Neural cell (in vitro differentiated cells): Measurements from ENCODE around the gene MUC5B.

ENCODE experiments used
- EP300 ChIP-seq: fragments of 450-650 bp; conservative IDR thresholded peaks from 2 replicates; pipeline ENCODE4 v1.6.1; 2014; ENCODE audit warnings: antibody characterized with exemption, mild to moderate bottlenecking, moderate library complexity; ENCODE audit not compliant: poor library complexity, severe bottlenecking
- EZH2 ChIP-seq: fragments of 200-600, 300-800 bp; shearing (Covaris generic), sonication (generic); IDR thresholded peaks from 2 replicates; pipeline ENCODE4 v1.6.1; 2014; ENCODE audit warnings: antibody characterized with exemption, low read length, borderline replicate concordance, mild to moderate bottlenecking; ENCODE audit not compliant: insufficient read depth, poor library complexity, severe bottlenecking
- MXI1 ChIP-seq: fragments of 450-650 bp; conservative IDR thresholded peaks from 2 replicates; pipeline ENCODE4 v1.6.1; 2014; ENCODE audit warnings: antibody characterized with exemption, mild to moderate bottlenecking; ENCODE audit not compliant: poor library complexity, severe bottlenecking
- POLR2AphosphoS5 ChIP-seq: IDR thresholded peaks from 2 replicates; pipeline ENCODE4 v1.6.1; 2012
- RAD21 ChIP-seq: fragments of 450-650 bp; conservative IDR thresholded peaks from 2 replicates; pipeline ENCODE4 v1.6.1; 2014; ENCODE audit warnings: antibody characterized with exemption, mild to moderate bottlenecking, moderate library complexity
- SMC3 ChIP-seq: fragments of 450-650 bp; conservative IDR thresholded peaks from 2 replicates; pipeline ENCODE4 v1.6.1; 2014; ENCODE audit warnings: antibody characterized with exemption, mild to moderate bottlenecking, moderate library complexity; ENCODE audit not compliant: poor library complexity
- TF ChIP-seq, protein P1 (sequence below): IDR thresholded peaks from 2 replicates; pipeline ENCODE4 v1.6.1; 2012; ENCODE audit warnings: borderline replicate concordance
- TF ChIP-seq, protein P2 (sequence below): fragments of 450-650 bp; IDR thresholded peaks from 2 replicates; pipeline ENCODE4 v1.5.1; 2014; ENCODE audit warnings: antibody characterized with exemption, mild to moderate bottlenecking, moderate library complexity; ENCODE audit not compliant: poor library complexity, severe bottlenecking

DNA sequence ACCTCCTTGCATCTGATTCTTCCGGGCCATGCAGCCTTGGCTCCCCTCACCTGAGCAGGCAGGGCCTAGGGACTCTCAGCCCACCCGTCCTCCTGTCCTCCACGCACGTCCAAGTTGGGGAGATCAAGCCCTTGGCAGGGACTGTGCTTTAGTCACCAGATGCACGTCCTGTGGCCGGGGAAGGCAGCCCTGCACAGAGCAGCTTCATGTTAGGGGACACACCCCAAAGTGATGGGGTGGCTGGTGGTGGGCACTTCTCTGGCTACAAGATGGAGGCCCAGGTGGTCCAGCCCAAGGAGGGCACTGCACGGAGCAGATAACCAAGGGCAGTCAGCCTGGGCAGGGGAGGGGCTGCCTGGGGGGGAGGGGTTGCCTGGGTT, 1.2 kb downstream of the MUC5B start:
- TF ChIP-seq EZH2 (no peak), EP300 (no peak), POLR2AphosphoS5 (no peak), SMC3 (no peak), RAD21 (no peak), MXI1 (no peak)
- TF ChIP-seq, protein P1, sequence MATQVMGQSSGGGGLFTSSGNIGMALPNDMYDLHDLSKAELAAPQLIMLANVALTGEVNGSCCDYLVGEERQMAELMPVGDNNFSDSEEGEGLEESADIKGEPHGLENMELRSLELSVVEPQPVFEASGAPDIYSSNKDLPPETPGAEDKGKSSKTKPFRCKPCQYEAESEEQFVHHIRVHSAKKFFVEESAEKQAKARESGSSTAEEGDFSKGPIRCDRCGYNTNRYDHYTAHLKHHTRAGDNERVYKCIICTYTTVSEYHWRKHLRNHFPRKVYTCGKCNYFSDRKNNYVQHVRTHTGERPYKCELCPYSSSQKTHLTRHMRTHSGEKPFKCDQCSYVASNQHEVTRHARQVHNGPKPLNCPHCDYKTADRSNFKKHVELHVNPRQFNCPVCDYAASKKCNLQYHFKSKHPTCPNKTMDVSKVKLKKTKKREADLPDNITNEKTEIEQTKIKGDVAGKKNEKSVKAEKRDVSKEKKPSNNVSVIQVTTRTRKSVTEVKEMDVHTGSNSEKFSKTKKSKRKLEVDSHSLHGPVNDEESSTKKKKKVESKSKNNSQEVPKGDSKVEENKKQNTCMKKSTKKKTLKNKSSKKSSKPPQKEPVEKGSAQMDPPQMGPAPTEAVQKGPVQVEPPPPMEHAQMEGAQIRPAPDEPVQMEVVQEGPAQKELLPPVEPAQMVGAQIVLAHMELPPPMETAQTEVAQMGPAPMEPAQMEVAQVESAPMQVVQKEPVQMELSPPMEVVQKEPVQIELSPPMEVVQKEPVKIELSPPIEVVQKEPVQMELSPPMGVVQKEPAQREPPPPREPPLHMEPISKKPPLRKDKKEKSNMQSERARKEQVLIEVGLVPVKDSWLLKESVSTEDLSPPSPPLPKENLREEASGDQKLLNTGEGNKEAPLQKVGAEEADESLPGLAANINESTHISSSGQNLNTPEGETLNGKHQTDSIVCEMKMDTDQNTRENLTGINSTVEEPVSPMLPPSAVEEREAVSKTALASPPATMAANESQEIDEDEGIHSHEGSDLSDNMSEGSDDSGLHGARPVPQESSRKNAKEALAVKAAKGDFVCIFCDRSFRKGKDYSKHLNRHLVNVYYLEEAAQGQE, result no peak
- TF ChIP-seq, protein P2, sequence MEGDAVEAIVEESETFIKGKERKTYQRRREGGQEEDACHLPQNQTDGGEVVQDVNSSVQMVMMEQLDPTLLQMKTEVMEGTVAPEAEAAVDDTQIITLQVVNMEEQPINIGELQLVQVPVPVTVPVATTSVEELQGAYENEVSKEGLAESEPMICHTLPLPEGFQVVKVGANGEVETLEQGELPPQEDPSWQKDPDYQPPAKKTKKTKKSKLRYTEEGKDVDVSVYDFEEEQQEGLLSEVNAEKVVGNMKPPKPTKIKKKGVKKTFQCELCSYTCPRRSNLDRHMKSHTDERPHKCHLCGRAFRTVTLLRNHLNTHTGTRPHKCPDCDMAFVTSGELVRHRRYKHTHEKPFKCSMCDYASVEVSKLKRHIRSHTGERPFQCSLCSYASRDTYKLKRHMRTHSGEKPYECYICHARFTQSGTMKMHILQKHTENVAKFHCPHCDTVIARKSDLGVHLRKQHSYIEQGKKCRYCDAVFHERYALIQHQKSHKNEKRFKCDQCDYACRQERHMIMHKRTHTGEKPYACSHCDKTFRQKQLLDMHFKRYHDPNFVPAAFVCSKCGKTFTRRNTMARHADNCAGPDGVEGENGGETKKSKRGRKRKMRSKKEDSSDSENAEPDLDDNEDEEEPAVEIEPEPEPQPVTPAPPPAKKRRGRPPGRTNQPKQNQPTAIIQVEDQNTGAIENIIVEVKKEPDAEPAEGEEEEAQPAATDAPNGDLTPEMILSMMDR, result no peak
